ENCODE results near the gene TTC7B.

TTC7B gene

DNA sequence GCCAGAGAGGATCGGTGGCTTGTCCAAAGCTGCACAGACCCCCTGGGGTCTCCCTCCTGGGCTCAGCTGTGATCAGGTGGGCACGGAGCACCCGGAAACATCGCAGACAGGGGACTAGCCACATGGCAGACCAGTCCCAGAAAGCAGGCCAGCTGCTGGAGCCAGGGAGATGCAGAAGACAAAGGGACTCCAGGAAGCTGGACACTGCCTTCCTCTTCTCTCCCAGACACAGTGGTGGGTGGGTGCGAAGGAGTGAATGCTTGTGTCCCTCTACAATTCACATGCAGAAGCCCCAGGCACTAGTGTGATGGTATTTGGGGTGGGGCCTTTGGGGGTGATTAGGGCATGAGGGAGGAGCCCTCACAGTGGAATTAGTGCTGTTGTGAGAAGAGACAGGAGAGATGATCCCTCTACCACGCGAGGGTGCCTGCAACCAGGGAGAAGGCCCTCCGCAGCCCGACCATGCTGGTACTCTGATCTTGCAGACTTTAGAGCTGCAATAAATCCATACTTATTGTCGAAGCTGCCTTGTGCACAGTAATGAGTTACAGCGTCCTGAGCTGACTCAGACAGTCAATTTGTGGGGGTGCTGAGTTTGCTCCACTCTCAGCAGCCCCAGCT is 324.2 kb downstream of the TTC7B start:
- H3K36me3 ChIP-seq (ENCODE audit: control insufficient read depth in 1 of 2, insufficient read depth in 2 of 2, low read length in 2 of 2): no peaks in the 10 kb centered on the region
- H3K79me2 ChIP-seq (ENCODE audit: control insufficient read depth, insufficient read depth, low read length, poor library complexity): no peaks in the 10 kb centered on the region
- no CpG with 5 or more reads among the region's 11 CpGs for WGBS (ENCODE audit: extremely low coverage, insufficient coverage, insufficient read length)
- H2BK120ac ChIP-seq (ENCODE audit: insufficient read depth, low read length, poor library complexity): no peak overlapping the region
- H3K27ac ChIP-seq (ENCODE audit: low read depth, low read length): no peak overlapping the region
- H2BK5ac ChIP-seq (ENCODE audit: low read depth, low read length, poor library complexity): no peak overlapping the region
- H3K79me1 ChIP-seq (ENCODE audit: low read length): no peaks in the 10 kb centered on the region
- no peak overlapping the region for H3K14ac ChIP-seq (ENCODE audit: low read length)
- H3K23ac ChIP-seq (ENCODE audit: low read length): no peak overlapping the region
- no peaks in the 10 kb centered on the region for H3K4me1 ChIP-seq (ENCODE audit: control insufficient read depth in 1 of 2, insufficient read depth in 2 of 2, low read length in 2 of 2)
- no peak overlapping the region for H4K91ac ChIP-seq (ENCODE audit: low read depth, low read length)
- no peaks in the 10 kb centered on the region for H3K27me3 ChIP-seq (ENCODE audit: insufficient read depth, low read length)
- no peak overlapping the region for H3K9ac ChIP-seq (ENCODE audit: low read length)
- no peak overlapping the region for H2BK12ac ChIP-seq (ENCODE audit: low read length)
- no peak overlapping the region for H4K12ac ChIP-seq (ENCODE audit: low read depth, low read length)
- no peak overlapping the region for H2AK5ac ChIP-seq (ENCODE audit: low read length)
- H4K8ac ChIP-seq (ENCODE audit: low read depth, low read length): no peak overlapping the region
- H3K9me3 ChIP-seq (ENCODE audit: insufficient read depth, low read depth, low read length): no peaks in the 10 kb centered on the region
- no peak overlapping the region for H3K4me2 ChIP-seq (ENCODE audit: low read length)
- H2AFZ ChIP-seq (ENCODE audit: insufficient read depth, low read length, poor library complexity): no peak overlapping the region
- H3K18ac ChIP-seq (ENCODE audit: low read length): no peak overlapping the region
- H3K4ac ChIP-seq (ENCODE audit: low read depth, low read length): no peak overlapping the region
- H3K4me3 ChIP-seq (ENCODE audit: low read depth, low read length): no peak overlapping the region
- DNase-seq: no peak

DNA sequence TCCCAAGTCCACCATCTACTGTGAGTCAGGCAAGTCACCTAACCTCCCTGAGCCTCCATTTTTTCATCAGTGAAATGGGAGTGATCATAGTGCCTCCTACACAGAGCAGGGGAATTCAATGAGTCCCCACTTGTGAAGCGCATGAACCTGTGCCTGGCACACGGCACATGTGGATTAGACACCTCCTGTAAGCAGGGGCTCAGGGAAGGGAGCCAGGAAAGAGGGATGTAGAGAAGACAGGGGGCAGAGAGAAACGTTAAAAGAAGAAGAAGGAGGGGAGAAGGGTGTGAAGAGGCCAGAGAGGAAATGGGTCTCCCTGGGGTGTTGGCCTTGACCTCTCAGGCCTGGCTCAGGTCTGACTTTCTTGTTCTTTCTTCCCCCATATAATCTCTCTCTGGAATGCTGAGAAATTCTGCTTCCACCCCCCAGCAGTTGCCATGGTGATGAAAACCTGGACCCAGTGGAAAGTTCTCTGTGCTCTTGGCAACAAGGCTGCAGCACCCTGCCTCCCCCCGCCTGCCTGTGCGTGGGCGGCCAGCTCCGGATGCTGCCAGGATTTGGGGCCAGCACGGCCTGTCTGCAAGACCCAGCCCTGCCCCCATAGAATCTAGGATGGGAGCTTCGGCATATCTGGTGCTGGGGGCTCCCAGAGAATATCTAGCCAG is 324.9 kb downstream of the TTC7B start:
- no CpG with 5 or more reads among the region's 9 CpGs for WGBS (ENCODE audit: extremely low coverage, insufficient coverage, insufficient read length)
- no peak overlapping the region for H3K14ac ChIP-seq (ENCODE audit: low read length)
- H3K4me1 ChIP-seq (ENCODE audit: control insufficient read depth in 1 of 2, insufficient read depth in 2 of 2, low read length in 2 of 2): no peaks in the 10 kb centered on the region
- no peak overlapping the region for H4K8ac ChIP-seq (ENCODE audit: low read depth, low read length)
- H3K18ac ChIP-seq (ENCODE audit: low read length): no peak overlapping the region
- H2BK120ac ChIP-seq (ENCODE audit: insufficient read depth, low read length, poor library complexity): no peak overlapping the region
- H4K12ac ChIP-seq (ENCODE audit: low read depth, low read length): no peak overlapping the region
- H4K91ac ChIP-seq (ENCODE audit: low read depth, low read length): no peak overlapping the region
- H3K9ac ChIP-seq (ENCODE audit: low read length): no peak overlapping the region
- no peak overlapping the region for H3K4ac ChIP-seq (ENCODE audit: low read depth, low read length)
- no peak overlapping the region for H2AK5ac ChIP-seq (ENCODE audit: low read length)
- no peak overlapping the region for H2BK5ac ChIP-seq (ENCODE audit: low read depth, low read length, poor library complexity)
- no peak overlapping the region for H3K27ac ChIP-seq (ENCODE audit: low read depth, low read length)
- H3K9me3 ChIP-seq (ENCODE audit: insufficient read depth, low read depth, low read length): no peaks in the 10 kb centered on the region
- H3K4me3 ChIP-seq (ENCODE audit: low read depth, low read length): no peak overlapping the region
- no peak overlapping the region for H3K23ac ChIP-seq (ENCODE audit: low read length)
- H3K36me3 ChIP-seq (ENCODE audit: control insufficient read depth in 1 of 2, insufficient read depth in 2 of 2, low read length in 2 of 2): no peaks in the 10 kb centered on the region
- H3K79me1 ChIP-seq (ENCODE audit: low read length): no peaks in the 10 kb centered on the region
- no peaks in the 10 kb centered on the region for H3K27me3 ChIP-seq (ENCODE audit: insufficient read depth, low read length)
- no peak overlapping the region for H3K4me2 ChIP-seq (ENCODE audit: low read length)
- no peak for DNase-seq
- H3K79me2 ChIP-seq (ENCODE audit: control insufficient read depth, insufficient read depth, low read length, poor library complexity): no peaks in the 10 kb centered on the region
- H2BK12ac ChIP-seq (ENCODE audit: low read length): no peak overlapping the region
- no peak overlapping the region for H2AFZ ChIP-seq (ENCODE audit: insufficient read depth, low read length, poor library complexity)

DNA sequence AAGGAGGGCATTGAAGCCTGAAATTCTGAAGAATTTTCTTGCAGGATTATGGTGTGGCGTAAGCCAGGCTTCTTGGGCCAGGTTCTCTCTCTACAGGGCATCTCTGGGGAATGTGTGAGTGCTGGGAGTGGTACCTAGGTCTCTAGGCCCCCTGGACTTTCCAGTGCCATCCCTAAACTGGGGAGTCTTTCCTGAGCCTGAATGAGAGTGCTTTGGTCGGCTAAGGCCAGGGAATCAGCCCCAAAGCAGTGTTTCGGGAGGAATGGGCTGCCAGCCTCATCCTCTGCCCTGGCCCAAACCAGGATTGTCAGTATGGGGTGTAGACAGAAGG is 325.5 kb downstream of the TTC7B start:
- Histone ChIP-seq H4K8ac (ENCODE audit: low read depth, low read length) (no peak overlapping the region), H3K23ac (ENCODE audit: low read length) (no peak overlapping the region), H3K79me2 (ENCODE audit: control insufficient read depth, insufficient read depth, low read length, poor library complexity) (no peaks in the 10 kb centered on the region), H2BK12ac (ENCODE audit: low read length) (no peak overlapping the region), H3K27me3 (ENCODE audit: insufficient read depth, low read length) (no peaks in the 10 kb centered on the region), H2BK5ac (ENCODE audit: low read depth, low read length, poor library complexity) (no peak overlapping the region), H2BK120ac (ENCODE audit: insufficient read depth, low read length, poor library complexity) (no peak overlapping the region), H3K4me3 (ENCODE audit: low read depth, low read length) (no peak overlapping the region), H3K14ac (ENCODE audit: low read length) (no peak overlapping the region), H3K27ac (ENCODE audit: low read depth, low read length) (no peak overlapping the region), H2AFZ (ENCODE audit: insufficient read depth, low read length, poor library complexity) (no peak overlapping the region), H4K91ac (ENCODE audit: low read depth, low read length) (no peak overlapping the region), H3K36me3 (ENCODE audit: control insufficient read depth in 1 of 2, insufficient read depth in 2 of 2, low read length in 2 of 2) (no peaks in the 10 kb centered on the region), H4K12ac (ENCODE audit: low read depth, low read length) (no peak overlapping the region), H3K9me3 (ENCODE audit: insufficient read depth, low read depth, low read length) (no peaks in the 10 kb centered on the region), H2AK5ac (ENCODE audit: low read length) (no peak overlapping the region), H3K4me2 (ENCODE audit: low read length) (no peak overlapping the region), H3K4ac (ENCODE audit: low read depth, low read length) (no peak overlapping the region), H3K4me1 (ENCODE audit: control insufficient read depth in 1 of 2, insufficient read depth in 2 of 2, low read length in 2 of 2) (no peaks in the 10 kb centered on the region), H3K18ac (ENCODE audit: low read length) (no peak overlapping the region), H3K9ac (ENCODE audit: low read length) (no peak overlapping the region), H3K79me1 (ENCODE audit: low read length) (no peaks in the 10 kb centered on the region)
- DNase-seq: no peak
- no CpG with 5 or more reads among the region's 3 CpGs for WGBS (ENCODE audit: extremely low coverage, insufficient coverage, insufficient read length)

DNA sequence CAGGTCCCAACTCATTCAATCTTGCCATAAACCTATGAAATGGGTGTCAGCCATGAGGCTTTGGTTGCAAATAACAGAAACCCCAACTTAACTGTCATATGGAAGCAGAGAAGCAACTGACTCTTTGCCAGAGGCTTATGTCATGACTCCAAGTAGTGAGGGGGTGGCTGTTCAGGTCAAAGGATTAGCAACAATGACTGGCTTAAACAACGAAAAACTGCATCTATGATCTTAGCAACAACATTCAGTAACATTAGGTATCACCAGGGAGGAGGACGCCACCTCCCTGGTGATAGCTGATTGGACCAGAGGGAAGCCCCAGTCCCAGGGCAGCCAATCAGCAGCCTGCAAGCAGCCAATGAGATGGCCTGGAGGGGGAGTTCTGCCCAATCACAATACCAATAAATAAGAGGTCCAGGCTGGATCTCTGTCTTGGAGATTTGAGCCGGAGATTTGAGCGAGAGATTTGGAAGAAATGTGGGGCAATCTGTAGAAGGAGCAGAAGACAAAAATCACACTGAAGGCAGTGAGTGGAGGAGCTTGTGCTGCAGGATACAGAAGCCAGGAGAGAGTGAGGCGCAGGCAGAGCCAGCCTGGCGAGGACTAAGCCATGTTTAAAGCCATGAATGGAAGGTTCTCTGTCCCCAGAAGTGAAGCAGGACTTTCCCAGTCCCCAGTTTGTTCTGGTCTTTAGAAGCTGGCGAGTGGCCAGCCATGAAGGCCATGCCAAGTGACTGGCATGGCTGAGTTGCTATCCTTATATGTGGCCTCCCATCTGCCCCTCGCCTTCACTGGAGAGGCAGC is 326.1 kb downstream of the TTC7B start:
- Histone ChIP-seq H3K18ac (ENCODE audit: low read length) (no peak overlapping the region), H2BK120ac (ENCODE audit: insufficient read depth, low read length, poor library complexity) (no peak overlapping the region), H3K79me1 (ENCODE audit: low read length) (no peaks in the 10 kb centered on the region), H3K4me3 (ENCODE audit: low read depth, low read length) (no peak overlapping the region), H3K4ac (ENCODE audit: low read depth, low read length) (no peak overlapping the region), H3K14ac (ENCODE audit: low read length) (no peak overlapping the region), H3K23ac (ENCODE audit: low read length) (no peak overlapping the region), H3K79me2 (ENCODE audit: control insufficient read depth, insufficient read depth, low read length, poor library complexity) (no peaks in the 10 kb centered on the region), H3K27ac (ENCODE audit: low read depth, low read length) (no peak overlapping the region), H4K91ac (ENCODE audit: low read depth, low read length) (no peak overlapping the region), H4K8ac (ENCODE audit: low read depth, low read length) (no peak overlapping the region), H3K4me2 (ENCODE audit: low read length) (no peak overlapping the region), H2BK5ac (ENCODE audit: low read depth, low read length, poor library complexity) (no peak overlapping the region), H2AK5ac (ENCODE audit: low read length) (no peak overlapping the region), H3K4me1 (ENCODE audit: control insufficient read depth in 1 of 2, insufficient read depth in 2 of 2, low read length in 2 of 2) (no peaks in the 10 kb centered on the region), H2AFZ (ENCODE audit: insufficient read depth, low read length, poor library complexity) (no peak overlapping the region), H3K36me3 (ENCODE audit: control insufficient read depth in 1 of 2, insufficient read depth in 2 of 2, low read length in 2 of 2) (no peaks in the 10 kb centered on the region), H3K9ac (ENCODE audit: low read length) (no peak overlapping the region), H3K9me3 (ENCODE audit: insufficient read depth, low read depth, low read length) (no peaks in the 10 kb centered on the region), H2BK12ac (ENCODE audit: low read length) (no peak overlapping the region), H3K27me3 (ENCODE audit: insufficient read depth, low read length) (no peaks in the 10 kb centered on the region), H4K12ac (ENCODE audit: low read depth, low read length) (no peak overlapping the region)
- no CpG with 5 or more reads among the region's 8 CpGs for WGBS (ENCODE audit: extremely low coverage, insufficient coverage, insufficient read length)
- no peak for DNase-seq

All from trophoblast cell (in vitro differentiated cells and primary cell).